Thoracic aorta (tissue), 2 donors: Measurements from ENCODE around the gene GPR33. TPM values are rescaled to one million over a fixed set of nuclear protein-coding genes. Genes with fewer than 3 reads are reported as not detected.

ENCODE experiments used
- ATAC-seq: fragments of 150-250 bp; one replicate; pipeline ENCODE4 v1.8.0; 2017; ENCODE audit warnings: low read depth; ENCODE audit not compliant: insufficient number of reproducible peaks, low FRiP score
- DNase-seq: peaks from one replicate; pipeline ENCODE4 v3.0.0-alpha.2; 2020; ENCODE audit warnings: low spot score
- H3K27ac ChIP-seq, 2 donors: fragments of 200-600 bp; sonication (generic); 1 replicate in 1 of 2; 2 replicates in 1 of 2; pipeline ENCODE4 v1.5.1; 2016; ENCODE audit warnings: mild to moderate bottlenecking in 2 of 2, moderate library complexity in 2 of 2
- H3K27me3 ChIP-seq: fragments of 200-600 bp; sonication (generic); replicated peaks from 2 replicates; pipeline ENCODE4 v1.6.0; 2016; ENCODE audit warnings: mild to moderate bottlenecking; ENCODE audit not compliant: insufficient read depth
- H3K36me3 ChIP-seq: fragments of 200-600 bp; sonication (generic); one replicate; pipeline ENCODE4 v1.5.1; 2016
- H3K4me1 ChIP-seq, 2 donors: fragments of 200-600 bp; sonication (generic); 1 replicate in 1 of 2; 2 replicates in 1 of 2; pipeline versions ENCODE4 v1.5.1 to v1.6.0; 2016; ENCODE audit warnings: low read depth in 2 of 2, mild to moderate bottlenecking in 1 of 2; ENCODE audit not compliant: control insufficient read depth in 1 of 2
- H3K4me3 ChIP-seq: fragments of 200-600 bp; sonication (generic); 2 replicates; pipeline ENCODE4 v1.5.1; 2016; ENCODE audit warnings: mild to moderate bottlenecking
- H3K9me3 ChIP-seq: fragments of 200-600 bp; sonication (generic); 2 replicates; pipeline ENCODE4 v1.5.1; 2016
- total RNA-seq, 2 donors: library from RNA; depleted of rRNA; stranded (reverse); fragments of >200 nt; gene quantifications; one replicate each; pipeline versions ENCODE4 v1.1.0 to v1.2.3, GENCODE V29; 2016
- TF ChIP-seq, protein P1 (sequence below): fragments of 200-600 bp; sonication (generic); IDR thresholded peaks from one replicate; pipeline ENCODE4 v1.5.1; 2019; ENCODE audit warnings: antibody characterized with exemption

The GPR33 gene
- total RNA-seq, 2 donors from 2014 or later = not detected

DNA sequence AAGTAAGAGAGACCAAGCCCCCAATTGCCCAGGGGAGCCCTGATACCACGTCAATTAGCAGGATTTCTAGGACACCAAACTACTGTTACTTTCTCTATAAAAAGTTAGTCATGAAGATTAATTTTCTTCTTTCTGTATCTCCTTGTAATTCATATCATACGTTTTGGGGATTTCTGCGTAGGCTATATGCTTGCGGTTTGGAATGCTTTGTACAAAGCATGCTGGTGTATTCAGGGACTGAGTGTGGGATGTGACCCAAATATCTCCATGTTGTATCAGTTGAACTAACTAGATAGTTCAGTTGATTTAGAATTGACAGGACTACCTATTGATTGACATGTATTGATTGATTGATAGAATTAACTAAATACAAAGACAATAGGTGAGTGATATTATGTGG lies 7.7 kb downstream of the GPR33 start:
- Histone ChIP-seq H3K4me1 (peaks cover 6 to 13% of the 10 kb centered on the region in 2 donors), H3K27me3 (no peaks in the 10 kb centered on the region), H3K9me3 (no peaks in the 10 kb centered on the region), H3K36me3 (no peaks in the 10 kb centered on the region), H3K4me3 (no peak overlapping the region), H3K27ac (no peak overlapping the region)
- ATAC-seq = no peak
- TF ChIP-seq, protein P1, sequence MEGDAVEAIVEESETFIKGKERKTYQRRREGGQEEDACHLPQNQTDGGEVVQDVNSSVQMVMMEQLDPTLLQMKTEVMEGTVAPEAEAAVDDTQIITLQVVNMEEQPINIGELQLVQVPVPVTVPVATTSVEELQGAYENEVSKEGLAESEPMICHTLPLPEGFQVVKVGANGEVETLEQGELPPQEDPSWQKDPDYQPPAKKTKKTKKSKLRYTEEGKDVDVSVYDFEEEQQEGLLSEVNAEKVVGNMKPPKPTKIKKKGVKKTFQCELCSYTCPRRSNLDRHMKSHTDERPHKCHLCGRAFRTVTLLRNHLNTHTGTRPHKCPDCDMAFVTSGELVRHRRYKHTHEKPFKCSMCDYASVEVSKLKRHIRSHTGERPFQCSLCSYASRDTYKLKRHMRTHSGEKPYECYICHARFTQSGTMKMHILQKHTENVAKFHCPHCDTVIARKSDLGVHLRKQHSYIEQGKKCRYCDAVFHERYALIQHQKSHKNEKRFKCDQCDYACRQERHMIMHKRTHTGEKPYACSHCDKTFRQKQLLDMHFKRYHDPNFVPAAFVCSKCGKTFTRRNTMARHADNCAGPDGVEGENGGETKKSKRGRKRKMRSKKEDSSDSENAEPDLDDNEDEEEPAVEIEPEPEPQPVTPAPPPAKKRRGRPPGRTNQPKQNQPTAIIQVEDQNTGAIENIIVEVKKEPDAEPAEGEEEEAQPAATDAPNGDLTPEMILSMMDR = no peak
- no peak for DNase-seq

DNA sequence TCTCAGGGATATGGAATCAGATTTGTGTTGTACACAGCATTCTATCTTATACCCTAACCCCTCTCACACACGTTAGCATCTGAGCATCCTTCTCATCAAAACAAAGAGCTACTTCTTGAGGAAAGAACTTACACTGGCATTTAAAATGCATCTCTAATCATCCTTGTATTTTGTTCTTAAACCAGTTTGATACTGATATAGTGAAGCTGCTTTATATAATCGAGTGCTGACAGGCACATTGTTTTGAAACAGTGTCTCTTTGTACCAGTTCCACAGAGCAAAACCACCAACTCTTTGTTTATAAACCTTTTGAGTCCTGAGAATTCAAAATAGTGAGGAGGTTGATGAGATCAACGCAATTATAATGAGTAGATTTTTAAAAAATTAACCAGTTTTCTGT lies 8.8 kb downstream of the GPR33 start:
- TF ChIP-seq, protein P1 = no peak
- Histone ChIP-seq H3K36me3 (no peaks in the 10 kb centered on the region), H3K4me1 (peaks cover 6 to 13% of the 10 kb centered on the region in 2 donors), H3K9me3 (no peaks in the 10 kb centered on the region), H3K4me3 (no peak overlapping the region), H3K27ac (no peak overlapping the region), H3K27me3 (no peaks in the 10 kb centered on the region)
- no peak for DNase-seq
- ATAC-seq = no peak

DNA sequence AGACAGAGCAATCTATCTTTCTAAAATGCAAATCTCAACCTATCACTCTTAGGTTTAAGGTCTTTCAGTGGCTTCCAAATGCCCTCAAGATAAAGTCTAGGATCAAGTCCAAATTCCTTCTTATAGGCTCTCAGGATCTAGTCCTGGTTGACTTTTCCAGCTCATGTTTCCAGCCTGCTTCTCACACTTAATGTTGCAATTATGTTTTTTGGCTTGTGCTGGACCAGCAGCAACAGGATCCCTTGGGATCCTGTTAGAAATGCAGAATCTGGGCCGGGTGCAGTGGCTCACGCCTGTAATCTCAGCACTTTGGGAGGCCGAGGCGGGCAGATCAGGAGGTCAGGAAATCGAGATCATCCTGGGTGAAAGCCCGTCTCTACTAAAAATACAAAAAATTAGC lies 10.6 kb downstream of the GPR33 start:
- TF ChIP-seq, protein P1 = no peak
- H3K27ac ChIP-seq = peak overlapping the region in 1 of 2 donors; percentile 22
- ATAC-seq = no peak

DNA sequence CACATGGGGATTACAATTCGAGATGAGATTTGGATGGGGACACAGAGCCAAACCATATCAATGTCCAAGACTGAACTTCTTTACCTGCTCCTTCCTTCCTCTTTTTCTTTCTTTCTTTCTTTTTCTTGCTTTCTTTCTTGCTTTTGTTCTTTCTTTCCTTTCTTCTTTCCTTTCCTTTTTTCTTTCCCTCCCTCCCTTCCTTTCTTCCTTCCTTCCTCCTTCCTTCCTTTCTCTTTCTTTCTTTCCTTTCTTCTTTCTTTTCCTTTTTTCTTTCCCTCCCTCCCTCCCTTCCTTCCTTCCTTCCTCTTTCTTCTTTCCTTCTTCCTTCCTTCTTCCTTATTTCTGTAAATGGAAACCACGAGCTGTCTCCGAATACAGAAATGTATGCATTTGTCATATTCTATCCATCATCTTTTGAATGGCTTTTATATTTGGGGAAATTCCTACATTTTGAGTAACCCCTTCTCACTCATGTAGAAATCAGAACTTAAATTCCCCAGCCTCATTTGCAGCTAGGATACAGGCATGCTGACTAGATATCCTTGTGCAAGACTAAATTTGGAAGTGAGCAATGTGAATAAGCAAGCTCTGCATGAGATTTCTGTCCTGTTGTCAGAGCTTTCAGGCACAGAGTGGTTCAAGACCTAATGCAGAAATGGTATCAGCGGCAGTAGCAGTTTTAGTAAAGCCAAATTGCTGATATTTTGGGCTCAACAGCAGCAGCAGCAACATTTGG lies 11.5 kb downstream of the GPR33 start:
- Histone ChIP-seq H3K4me1 (peaks cover 6 to 13% of the 10 kb centered on the region in 2 donors), H3K27ac (peak overlapping the region in 1 of 2 donors; percentile 22), H3K27me3 (no peaks in the 10 kb centered on the region), H3K36me3 (no peaks in the 10 kb centered on the region), H3K4me3 (no peak overlapping the region), H3K9me3 (no peaks in the 10 kb centered on the region)
- ATAC-seq = no peak
- TF ChIP-seq, protein P1 = no peak
- no peak for DNase-seq

More for the DNA sequence above, 10.6 kb downstream of the GPR33 start:
- H3K4me1 ChIP-seq = peaks cover 6 to 13% of the 10 kb centered on the region in 2 donors
- H3K4me3 ChIP-seq = no peak overlapping the region
- no peaks in the 10 kb centered on the region for H3K27me3 ChIP-seq
- no peaks in the 10 kb centered on the region for H3K9me3 ChIP-seq
- no peak for DNase-seq
- no peaks in the 10 kb centered on the region for H3K36me3 ChIP-seq

DNA sequence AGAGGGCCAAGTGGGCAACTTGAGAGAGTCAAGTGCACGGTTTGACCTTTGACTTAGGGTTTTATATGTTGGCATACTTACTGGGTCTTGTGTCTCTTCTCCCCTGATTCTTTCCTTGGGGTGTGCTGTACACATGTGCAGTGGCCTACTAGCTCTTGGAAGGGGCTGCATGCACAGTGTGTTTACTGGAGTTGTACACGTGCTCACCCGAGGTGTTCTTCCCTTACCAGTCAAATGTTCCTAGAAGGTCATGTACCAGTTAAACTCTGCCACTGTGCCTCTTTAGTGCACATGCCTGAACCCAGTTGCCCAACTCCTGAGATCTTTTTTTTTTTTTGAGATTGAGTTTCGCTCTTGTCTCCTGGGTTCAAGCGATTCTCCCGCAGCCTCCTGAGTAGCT lies 21.3 kb downstream of the GPR33 start:
- no peaks in the 10 kb centered on the region for H3K4me1 ChIP-seq
- no peak for ATAC-seq
- TF ChIP-seq, protein P1 = no peak

More for the DNA sequence above, 21.3 kb downstream of the GPR33 start:
- no peaks in the 10 kb centered on the region for H3K36me3 ChIP-seq
- no peaks in the 10 kb centered on the region for H3K9me3 ChIP-seq
- H3K27ac ChIP-seq = no peak overlapping the region
- no peaks in the 10 kb centered on the region for H3K27me3 ChIP-seq
- H3K4me3 ChIP-seq = no peak overlapping the region
- DNase-seq = no peak
